Thyroid gland (tissue), 4 donors: ENCODE results near the gene C5AR2.

Experiments
- POLR2A ChIP-seq, 2 donors: fragments of 450-650 bp; IDR thresholded peaks; one replicate each; pipeline ENCODE4 v1.6.1; 2017; ENCODE audit warnings: antibody characterized with exemption in 2 of 2, mild to moderate bottlenecking in 2 of 2, moderate library complexity in 1 of 2
- TF ChIP-seq, protein P1 (sequence below), 6 experiments: fragments of 200-600 bp in 3 of 6; fragments of 450-650 bp in 3 of 6; sonication (generic) in 3 of 6; IDR thresholded peaks; one replicate each; pipeline ENCODE4 v1.5.1; 2016 to 2019; ENCODE audit warnings: antibody characterized with exemption in 6 of 6, mild to moderate bottlenecking in 2 of 6, inconsistent platforms in 1 of 6, moderate library complexity in 1 of 6

DNA sequence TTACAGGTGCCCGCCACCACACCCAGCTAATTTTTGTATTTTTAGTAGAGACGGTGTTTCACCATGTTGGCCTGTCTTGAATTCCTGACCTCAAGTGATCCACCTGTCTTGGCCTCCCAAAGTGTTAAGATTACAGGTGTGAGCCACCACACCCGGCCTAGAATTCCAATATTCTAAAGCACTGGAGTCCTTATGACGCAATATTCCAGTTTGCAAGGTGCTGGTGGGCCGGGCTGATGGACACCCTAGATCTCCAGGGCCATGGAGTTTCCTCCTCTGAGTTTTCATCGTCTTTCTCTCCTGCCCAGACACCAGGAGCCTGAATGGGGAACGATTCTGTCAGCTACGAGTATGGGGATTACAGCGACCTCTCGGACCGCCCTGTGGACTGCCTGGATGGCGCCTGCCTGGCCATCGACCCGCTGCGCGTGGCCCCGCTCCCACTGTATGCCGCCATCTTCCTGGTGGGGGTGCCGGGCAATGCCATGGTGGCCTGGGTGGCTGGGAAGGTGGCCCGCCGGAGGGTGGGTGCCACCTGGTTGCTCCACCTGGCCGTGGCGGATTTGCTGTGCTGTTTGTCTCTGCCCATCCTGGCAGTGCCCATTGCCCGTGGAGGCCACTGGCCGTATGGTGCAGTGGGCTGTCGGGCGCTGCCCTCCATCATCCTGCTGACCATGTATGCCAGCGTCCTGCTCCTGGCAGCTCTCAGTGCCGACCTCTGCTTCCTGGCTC lies 8.7 kb downstream of the C5AR2 start:
- TF ChIP-seq, protein P1, sequence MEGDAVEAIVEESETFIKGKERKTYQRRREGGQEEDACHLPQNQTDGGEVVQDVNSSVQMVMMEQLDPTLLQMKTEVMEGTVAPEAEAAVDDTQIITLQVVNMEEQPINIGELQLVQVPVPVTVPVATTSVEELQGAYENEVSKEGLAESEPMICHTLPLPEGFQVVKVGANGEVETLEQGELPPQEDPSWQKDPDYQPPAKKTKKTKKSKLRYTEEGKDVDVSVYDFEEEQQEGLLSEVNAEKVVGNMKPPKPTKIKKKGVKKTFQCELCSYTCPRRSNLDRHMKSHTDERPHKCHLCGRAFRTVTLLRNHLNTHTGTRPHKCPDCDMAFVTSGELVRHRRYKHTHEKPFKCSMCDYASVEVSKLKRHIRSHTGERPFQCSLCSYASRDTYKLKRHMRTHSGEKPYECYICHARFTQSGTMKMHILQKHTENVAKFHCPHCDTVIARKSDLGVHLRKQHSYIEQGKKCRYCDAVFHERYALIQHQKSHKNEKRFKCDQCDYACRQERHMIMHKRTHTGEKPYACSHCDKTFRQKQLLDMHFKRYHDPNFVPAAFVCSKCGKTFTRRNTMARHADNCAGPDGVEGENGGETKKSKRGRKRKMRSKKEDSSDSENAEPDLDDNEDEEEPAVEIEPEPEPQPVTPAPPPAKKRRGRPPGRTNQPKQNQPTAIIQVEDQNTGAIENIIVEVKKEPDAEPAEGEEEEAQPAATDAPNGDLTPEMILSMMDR (IDR thresholded peaks at IDR 0.05) = no peak
- no peak for TF ChIP-seq POLR2A (IDR thresholded peaks at IDR 0.05)
